Caco-2 (cell line): ENCODE results near the gene TSHR. TPM values are rescaled to one million over a fixed set of nuclear protein-coding genes. Genes with fewer than 3 reads are reported as not detected.

Experiments
- BruUV-seq: library from RNA; stranded (reverse); fragments of 400-500 nt; replicated peaks from 2 replicates; lab custom pipeline; 2021; lab: Mats Ljungman, UMichigan
- CTCF ChIA-PET: fragments of 300-600 bp; sonication (Branson Sonifier 250); formaldehyde crosslinking; loops from one replicate; lab custom pipeline; 2022; ENCODE audit warnings: antibody characterized with exemption; lab: Charles Lee
- POLR2A ChIA-PET: fragments of 300-600 bp; sonication (Branson Sonifier 250); formaldehyde crosslinking; loops from one replicate; lab custom pipeline; 2022; ENCODE audit warnings: antibody characterized with exemption; lab: Charles Lee
- DNase-seq, 2 experiments: peaks; one replicate each; pipeline versions ENCODE4 v3.0.0 to v3.0.0-alpha.2; 2020 to 2022
- H3K27me3 ChIP-seq: replicated peaks from 2 replicates; pipeline ENCODE4 v1.6.0; 2011; ENCODE audit warnings: low read length; ENCODE audit not compliant: control insufficient read depth, insufficient read depth
- H3K36me3 ChIP-seq: 2 replicates; pipeline ENCODE4 v1.5.1; 2011; ENCODE audit warnings: low read length; ENCODE audit not compliant: control insufficient read depth, insufficient read depth
- H3K4me1 ChIP-seq: fragments of 250-450 bp; sonication (Bioruptor Pico); 2 replicates; pipeline ENCODE4 v1.5.1; 2020; ENCODE audit warnings: mild to moderate bottlenecking
- H3K4me3 ChIP-seq: 2 replicates; pipeline ENCODE4 v1.5.1; 2011; ENCODE audit warnings: low read depth, mild to moderate bottlenecking, control low read depth, low read length
- H3K9me3 ChIP-seq: fragments of 250-450 bp; sonication (Bioruptor Pico); 2 replicates; pipeline ENCODE4 v1.5.1; 2020; ENCODE audit warnings: mild to moderate bottlenecking, moderate library complexity
- H3K27ac Mint-ChIP-seq: one replicate; pipeline ENCODE4 v1.8.0; 2022; ENCODE audit warnings: mixed read lengths; ENCODE audit not compliant: unreplicated experiment
- H3K27me3 Mint-ChIP-seq: one replicate; pipeline ENCODE4 v1.8.0; 2022; ENCODE audit warnings: mixed read lengths; ENCODE audit not compliant: insufficient read depth, unreplicated experiment
- H3K36me3 Mint-ChIP-seq: one replicate; pipeline ENCODE4 v1.8.0; 2022; ENCODE audit warnings: mild to moderate bottlenecking, mixed read lengths; ENCODE audit not compliant: insufficient read depth, unreplicated experiment
- H3K4me1 Mint-ChIP-seq: one replicate; pipeline ENCODE4 v1.8.0; 2022; ENCODE audit warnings: low read depth, mixed read lengths; ENCODE audit not compliant: unreplicated experiment
- H3K4me3 Mint-ChIP-seq: one replicate; pipeline ENCODE4 v1.8.0; 2022; ENCODE audit warnings: mild to moderate bottlenecking, moderate library complexity, mixed read lengths; ENCODE audit not compliant: unreplicated experiment
- H3K9me3 Mint-ChIP-seq: one replicate; pipeline ENCODE4 v1.8.0; 2022; ENCODE audit warnings: mixed read lengths; ENCODE audit not compliant: unreplicated experiment
- intact Hi-C: fragments of 100-400 bp; cut with micrococcal nuclease; formaldehyde crosslinking; loops from one replicate; pipeline ENCODE4 v1.10.0; 2022; ENCODE audit not compliant: unreplicated experiment
- total RNA-seq: library from RNA; stranded (reverse); gene quantifications from 2 replicates; pipeline ENCODE4 v1.2.3, GENCODE V29; 2022
- TF ChIP-seq, protein P1 (sequence below), 2 experiments: fragments of 200-600 bp in 1 of 2; IDR thresholded peaks; 1 replicate in 1 of 2; 2 replicates in 1 of 2; pipeline versions ENCODE4 v1.5.1 to v1.8.0; 2011 to 2022; ENCODE audit warnings: antibody characterized with exemption in 1 of 2, control low read depth in 1 of 2, inconsistent platforms in 1 of 2, low read depth in 1 of 2, low read length in 1 of 2, mild to moderate bottlenecking in 1 of 2, moderate library complexity in 1 of 2; ENCODE audit not compliant: insufficient read depth in 1 of 2, severe bottlenecking in 1 of 2, unreplicated experiment in 1 of 2

The TSHR gene
- total RNA-seq, 1 experiment from 2014 or later = not detected

- Histone ChIP-seq H3K27me3 (no peaks in the 10 kb centered on the region), H3K36me3 (no peaks in the 10 kb centered on the region)
Observed at GRCh38 chr14:81095539-81095938, 140.1 kb downstream of the TSHR start.

GRCh38 chr14:81096656-81097055 is 141.2 kb downstream of the TSHR start:
- CTCF ChIA-PET = no interaction called here

More at GRCh38 chr14:81095539-81095938, 140.1 kb downstream of the TSHR start:
- Histone ChIP-seq H3K4me3 (no peak overlapping the region), H3K4me1 (peaks cover 6% of the 10 kb centered on the region; the same call in 1 of the 2 replicates), H3K9me3 (no peaks in the 10 kb centered on the region)
- ChIA-PET POLR2A (no interaction called here), CTCF (no interaction called here)
- no peak for DNase-seq
- Mint-ChIP-seq H3K27ac (no peak overlapping the region), H3K9me3 (no peaks in the 10 kb centered on the region), H3K4me3 (no peak overlapping the region), H3K4me1 (no peaks in the 10 kb centered on the region), H3K27me3 (no peaks in the 10 kb centered on the region), H3K36me3 (no peaks in the 10 kb centered on the region)
- TF ChIP-seq, protein P1, sequence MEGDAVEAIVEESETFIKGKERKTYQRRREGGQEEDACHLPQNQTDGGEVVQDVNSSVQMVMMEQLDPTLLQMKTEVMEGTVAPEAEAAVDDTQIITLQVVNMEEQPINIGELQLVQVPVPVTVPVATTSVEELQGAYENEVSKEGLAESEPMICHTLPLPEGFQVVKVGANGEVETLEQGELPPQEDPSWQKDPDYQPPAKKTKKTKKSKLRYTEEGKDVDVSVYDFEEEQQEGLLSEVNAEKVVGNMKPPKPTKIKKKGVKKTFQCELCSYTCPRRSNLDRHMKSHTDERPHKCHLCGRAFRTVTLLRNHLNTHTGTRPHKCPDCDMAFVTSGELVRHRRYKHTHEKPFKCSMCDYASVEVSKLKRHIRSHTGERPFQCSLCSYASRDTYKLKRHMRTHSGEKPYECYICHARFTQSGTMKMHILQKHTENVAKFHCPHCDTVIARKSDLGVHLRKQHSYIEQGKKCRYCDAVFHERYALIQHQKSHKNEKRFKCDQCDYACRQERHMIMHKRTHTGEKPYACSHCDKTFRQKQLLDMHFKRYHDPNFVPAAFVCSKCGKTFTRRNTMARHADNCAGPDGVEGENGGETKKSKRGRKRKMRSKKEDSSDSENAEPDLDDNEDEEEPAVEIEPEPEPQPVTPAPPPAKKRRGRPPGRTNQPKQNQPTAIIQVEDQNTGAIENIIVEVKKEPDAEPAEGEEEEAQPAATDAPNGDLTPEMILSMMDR (IDR thresholded peaks at IDR 0.05; ENCODE audit: insufficient read depth in 1 of 2, low read depth in 1 of 2, low read length in 1 of 2, severe bottlenecking in 1 of 2, unreplicated experiment in 1 of 2) = no peak
- intact Hi-C loops = no loop called here
- BruUV-seq = no TSS peak

GRCh38 chr14:81102217-81102616 is 146.8 kb downstream of the TSHR start:
- intact Hi-C loops = no loop called here
- TF ChIP-seq, protein P1 (IDR thresholded peaks at IDR 0.05; ENCODE audit: insufficient read depth in 1 of 2, low read depth in 1 of 2, low read length in 1 of 2, severe bottlenecking in 1 of 2, unreplicated experiment in 1 of 2) = no peak
- no peak overlapping the region for H3K4me3 Mint-ChIP-seq
- H3K4me1 Mint-ChIP-seq = no peaks in the 10 kb centered on the region
- BruUV-seq = no TSS peak
- no peaks in the 10 kb centered on the region for H3K9me3 Mint-ChIP-seq
- DNase-seq = no peak
- no peaks in the 10 kb centered on the region for H3K36me3 ChIP-seq
- no peaks in the 10 kb centered on the region for H3K27me3 ChIP-seq
- ChIA-PET CTCF (no interaction called here), POLR2A (no interaction called here)
- no peak overlapping the region for H3K27ac Mint-ChIP-seq
- H3K27me3 Mint-ChIP-seq = peaks cover 6% of the 10 kb centered on the region
- H3K9me3 ChIP-seq = no peaks in the 10 kb centered on the region
- no peak overlapping the region for H3K4me3 ChIP-seq
- no peaks in the 10 kb centered on the region for H3K36me3 Mint-ChIP-seq
- no peaks in the 10 kb centered on the region for H3K4me1 ChIP-seq

More at GRCh38 chr14:81096656-81097055, 141.2 kb downstream of the TSHR start:
- no peaks in the 10 kb centered on the region for H3K4me1 Mint-ChIP-seq
- H3K4me3 Mint-ChIP-seq = no peak overlapping the region
- Histone ChIP-seq H3K9me3 (no peaks in the 10 kb centered on the region), H3K36me3 (no peaks in the 10 kb centered on the region), H3K27me3 (no peaks in the 10 kb centered on the region), H3K4me3 (no peak overlapping the region), H3K4me1 (peaks cover 6% of the 10 kb centered on the region; the same call in 1 of the 2 replicates)
- TF ChIP-seq, protein P1 (IDR thresholded peaks at IDR 0.05; ENCODE audit: insufficient read depth in 1 of 2, low read depth in 1 of 2, low read length in 1 of 2, severe bottlenecking in 1 of 2, unreplicated experiment in 1 of 2) = no peak
- BruUV-seq = no TSS peak
- no peak overlapping the region for H3K27ac Mint-ChIP-seq
- DNase-seq = no peak
- intact Hi-C loops = no loop called here
- H3K27me3 Mint-ChIP-seq = no peaks in the 10 kb centered on the region
- H3K9me3 Mint-ChIP-seq = no peaks in the 10 kb centered on the region
- POLR2A ChIA-PET = no interaction called here
- H3K36me3 Mint-ChIP-seq = no peaks in the 10 kb centered on the region
